HG02610 (cell line): ENCODE data around the gene LY86.

Source experiments
- ATAC-seq: cut with Tn5 transposase; IDR thresholded peaks from one replicate; pipeline ENCODE4 v1.9.1; 2021; ENCODE audit warnings: mild to moderate bottlenecking, moderate library complexity; ENCODE audit not compliant: unreplicated experiment

Gene LY86

DNA sequence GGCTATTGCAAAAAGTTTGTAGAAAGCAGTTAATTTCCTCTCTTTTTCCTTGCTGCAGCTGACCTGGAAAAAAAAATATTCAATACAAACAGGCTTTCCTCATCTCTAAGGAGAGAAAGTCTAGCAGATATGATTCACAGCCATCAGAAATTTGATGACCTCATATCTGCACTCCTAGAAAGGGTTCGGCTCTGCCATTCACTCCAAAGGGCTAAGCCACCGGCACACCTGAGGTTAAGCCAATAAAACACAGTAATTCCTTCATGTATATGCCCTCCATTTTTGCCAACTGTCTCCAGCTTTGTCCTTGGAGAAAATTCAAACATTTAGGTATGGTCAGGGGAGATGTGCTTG lies 18.7 kb upstream of the LY86 start:
- no peak for ATAC-seq

GRCh38 chr6:6570929-6571671 lies 17.4 kb upstream of the LY86 start:
- ATAC-seq, result no peak

DNA sequence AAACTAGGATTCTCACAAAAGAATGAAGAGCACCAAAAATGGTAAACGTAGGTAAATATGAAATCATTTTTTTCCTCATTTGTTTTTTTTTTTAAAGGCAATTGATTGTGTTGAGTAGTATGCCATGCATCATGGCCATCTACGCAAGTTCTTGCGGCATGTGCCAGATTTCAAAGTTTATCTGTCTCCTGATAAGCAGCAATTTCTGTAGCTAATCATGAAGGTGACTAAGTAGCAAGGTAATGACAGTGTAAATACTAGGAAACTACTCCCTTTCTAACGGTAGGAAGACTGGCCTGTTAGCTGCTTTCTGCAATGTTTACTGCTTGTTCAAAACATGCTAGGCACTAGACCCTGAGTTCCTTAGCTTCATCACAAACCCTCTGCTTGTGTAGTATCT lies 13.4 kb upstream of the LY86 start:
- ATAC-seq, result no peak

- no peak for ATAC-seq
Observed at GRCh38 chr6:6577735-6578134, 10.8 kb upstream of the LY86 start.

GRCh38 chr6:6579281-6579680 lies 9.2 kb upstream of the LY86 start:
- no peak for ATAC-seq

GRCh38 chr6:6580225-6580856 lies 8.2 kb upstream of the LY86 start:
- ATAC-seq, result no peak

DNA sequence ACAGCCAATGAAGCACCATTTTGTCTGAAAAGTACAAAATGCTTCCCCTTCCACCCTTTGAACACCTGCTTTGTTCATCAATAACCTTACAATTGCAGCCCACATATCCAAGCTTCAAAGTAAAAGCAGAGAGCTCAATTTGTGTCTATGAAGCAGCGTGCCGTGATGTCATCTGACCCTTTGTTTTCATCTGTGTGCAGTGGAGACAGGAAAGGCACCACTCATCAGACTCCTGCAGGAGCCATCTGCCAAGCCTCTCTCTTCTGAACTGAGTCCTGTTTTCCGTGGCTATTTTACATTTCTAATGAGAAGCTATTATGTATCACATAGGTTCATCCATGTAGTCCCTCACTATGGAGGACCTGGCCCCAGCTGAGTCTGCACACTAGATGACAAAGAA lies 7.5 kb upstream of the LY86 start:
- no peak for ATAC-seq

GRCh38 chr6:6582131-6582530 lies 6.4 kb upstream of the LY86 start:
- no peak for ATAC-seq

DNA sequence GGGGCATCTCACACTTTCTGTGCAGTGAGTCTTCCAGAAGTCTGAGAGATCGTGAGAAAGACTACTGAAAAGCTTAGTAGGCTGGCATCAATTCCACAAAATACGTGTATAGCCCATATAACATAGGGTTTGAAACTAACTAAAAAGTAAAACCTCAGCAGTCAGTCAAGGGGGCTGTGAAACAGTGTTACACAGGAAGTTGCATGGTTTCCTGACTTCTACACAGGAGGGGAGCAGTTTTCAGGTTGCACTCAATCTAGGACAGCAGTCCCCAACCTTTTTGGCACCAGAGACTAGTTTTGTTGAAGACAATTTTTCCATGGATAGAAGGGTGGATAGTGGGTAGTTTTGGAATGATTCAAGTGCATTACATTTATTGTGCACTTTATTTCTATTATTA lies 4.7 kb upstream of the LY86 start:
- no peak for ATAC-seq

DNA sequence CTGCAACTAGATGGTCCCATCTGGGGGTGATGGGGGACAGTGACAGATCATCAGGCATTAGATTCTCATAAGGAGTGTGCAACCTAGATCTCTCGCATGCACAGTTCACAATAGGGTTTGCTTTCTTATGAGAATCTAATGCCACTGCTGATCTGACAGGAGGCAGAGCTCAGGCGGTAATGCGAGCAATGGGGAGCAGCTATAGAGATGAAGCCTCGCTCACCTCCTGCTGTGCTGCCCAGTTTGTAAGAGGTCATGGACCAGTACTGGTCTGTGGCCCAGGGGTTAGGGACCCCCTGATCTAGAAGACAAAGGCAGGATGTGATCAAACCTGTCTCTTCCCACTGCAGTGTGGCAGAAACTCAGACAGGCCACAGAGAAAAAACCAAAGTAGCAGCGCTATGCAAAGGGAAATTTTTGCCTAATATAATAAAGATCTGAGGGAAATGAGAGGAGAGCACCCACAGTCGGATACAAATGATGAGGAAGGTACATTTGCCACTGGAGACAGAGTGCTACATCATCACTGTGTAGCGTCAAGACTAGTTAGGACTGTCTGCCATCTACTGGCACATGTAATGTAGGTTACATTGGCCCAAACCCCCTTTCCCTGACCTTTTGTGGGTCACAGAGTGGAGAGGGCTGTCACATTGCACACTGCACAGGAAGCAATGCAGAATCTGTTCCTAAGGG lies 4.1 kb upstream of the LY86 start:
- no peak for ATAC-seq

GRCh38 chr6:6585003-6585311 lies 3.6 kb upstream of the LY86 start:
- ATAC-seq, result no peak

DNA sequence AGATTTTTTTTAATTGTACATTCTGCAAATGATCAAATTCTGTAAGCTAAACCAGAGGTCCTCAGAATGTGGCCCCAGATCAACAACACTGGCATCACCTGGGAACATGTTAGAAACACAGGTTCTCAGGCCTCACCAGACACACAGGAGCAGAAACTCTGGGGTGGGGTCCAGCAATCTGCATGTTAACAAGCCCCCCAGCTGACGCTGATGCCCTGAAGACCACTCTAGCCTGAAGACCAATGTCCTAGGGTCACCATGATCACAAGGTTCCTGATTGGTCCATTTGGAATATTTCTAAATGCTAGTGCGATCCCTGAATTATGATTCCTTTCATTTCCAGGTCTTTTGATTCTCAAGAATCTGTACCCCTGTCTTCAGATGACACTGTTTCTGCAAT lies 2.4 kb upstream of the LY86 start:
- no peak for ATAC-seq

GRCh38 chr6:6586671-6587526 lies 1.6 kb upstream of the LY86 start:
- ATAC-seq, result peak; percentile 41

- no peak for ATAC-seq
Observed at GRCh38 chr6:6587696-6588063, 840 bp upstream of the LY86 start.

DNA sequence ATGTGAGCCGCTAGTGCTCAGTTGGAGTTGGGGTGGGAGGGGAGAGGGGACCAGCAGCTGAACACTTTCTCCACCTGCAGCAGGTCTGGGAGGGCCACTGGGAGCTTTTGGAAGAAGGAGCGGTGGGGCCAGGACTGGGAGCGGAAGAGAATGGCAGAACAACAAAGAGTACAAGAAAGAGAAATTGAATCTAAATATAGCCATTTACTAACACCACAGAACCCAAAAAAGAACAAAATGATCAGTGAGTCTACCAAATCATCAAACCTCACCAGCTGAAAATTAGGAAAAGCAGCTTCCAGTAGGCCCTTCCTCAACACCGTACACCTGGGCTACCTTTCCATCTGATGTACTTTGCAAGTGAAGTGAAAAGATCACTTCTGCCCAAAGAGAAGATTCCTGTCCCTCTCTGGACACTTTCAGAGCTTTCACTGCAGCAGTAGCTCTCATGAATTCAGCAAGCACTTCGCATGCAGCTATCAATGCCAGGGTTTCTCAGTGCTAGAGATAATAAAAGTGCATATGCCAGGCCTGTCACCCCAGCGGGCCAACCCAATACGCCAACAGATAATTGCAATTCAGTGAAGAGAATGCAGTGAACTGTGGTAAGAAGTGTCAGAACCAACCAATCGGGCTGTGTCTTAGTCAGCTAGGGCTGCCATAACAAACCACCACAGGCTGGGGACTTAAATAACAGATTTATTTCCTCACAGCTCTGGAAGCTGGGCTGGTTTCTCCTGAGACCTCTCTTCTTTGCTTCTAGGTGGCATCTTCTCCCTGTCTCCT lies 597 bp downstream of the LY86 start:
- no peak for ATAC-seq

DNA sequence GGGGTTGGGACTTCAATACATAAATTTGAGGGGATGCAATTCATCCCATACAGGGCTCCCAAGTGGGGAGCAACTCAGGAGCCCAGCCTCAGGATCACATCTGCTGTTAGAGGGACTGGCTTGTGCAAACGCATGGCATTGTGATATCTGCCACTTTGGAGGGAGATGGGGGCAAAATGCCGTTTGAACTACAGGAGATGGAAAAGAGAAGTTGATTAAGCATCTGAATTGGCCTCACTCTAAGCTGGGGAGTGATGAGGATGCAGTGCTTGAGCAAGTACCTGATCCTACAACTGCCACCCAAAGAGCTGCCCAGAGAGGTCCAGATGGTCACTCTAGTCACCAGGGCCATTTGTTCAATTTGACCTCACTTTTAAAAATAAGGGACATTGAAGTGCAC lies 2.0 kb downstream of the LY86 start:
- ATAC-seq, result no peak

DNA sequence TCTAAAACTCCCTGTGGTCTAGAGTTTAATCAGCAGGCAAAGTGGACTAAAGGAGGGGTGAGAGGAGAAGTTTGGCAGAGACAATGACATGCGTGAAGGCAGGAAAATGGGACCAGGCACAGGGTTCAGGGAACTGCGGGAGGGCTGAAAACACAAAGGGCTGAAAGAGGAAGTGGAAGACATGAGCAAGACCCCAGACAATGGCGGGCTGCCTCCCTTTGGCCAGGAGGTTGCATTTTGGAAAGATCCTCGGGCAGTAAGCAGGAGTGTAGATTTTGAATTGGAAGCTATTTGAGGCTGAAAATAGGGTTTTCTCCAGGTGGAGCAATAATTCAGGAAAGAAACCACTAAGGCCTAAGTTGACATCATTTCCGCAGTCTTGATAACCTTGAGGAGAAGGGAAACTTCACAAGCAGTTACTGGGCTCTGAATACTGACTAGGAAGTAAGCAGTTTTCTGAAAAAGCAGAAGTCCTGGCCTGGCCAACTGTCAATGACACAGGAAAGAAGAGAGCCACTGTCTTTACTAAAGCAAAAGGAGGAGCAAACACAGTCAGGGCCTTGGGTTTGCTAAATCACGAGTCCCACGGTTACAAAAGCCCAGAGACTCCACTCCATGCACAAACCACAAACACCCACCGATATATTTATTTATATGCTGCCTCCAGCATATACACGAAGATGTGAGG lies 3.4 kb downstream of the LY86 start:
- ATAC-seq, result no peak

- no peak for ATAC-seq
Observed at GRCh38 chr6:6592826-6593475, 4.4 kb downstream of the LY86 start.

DNA sequence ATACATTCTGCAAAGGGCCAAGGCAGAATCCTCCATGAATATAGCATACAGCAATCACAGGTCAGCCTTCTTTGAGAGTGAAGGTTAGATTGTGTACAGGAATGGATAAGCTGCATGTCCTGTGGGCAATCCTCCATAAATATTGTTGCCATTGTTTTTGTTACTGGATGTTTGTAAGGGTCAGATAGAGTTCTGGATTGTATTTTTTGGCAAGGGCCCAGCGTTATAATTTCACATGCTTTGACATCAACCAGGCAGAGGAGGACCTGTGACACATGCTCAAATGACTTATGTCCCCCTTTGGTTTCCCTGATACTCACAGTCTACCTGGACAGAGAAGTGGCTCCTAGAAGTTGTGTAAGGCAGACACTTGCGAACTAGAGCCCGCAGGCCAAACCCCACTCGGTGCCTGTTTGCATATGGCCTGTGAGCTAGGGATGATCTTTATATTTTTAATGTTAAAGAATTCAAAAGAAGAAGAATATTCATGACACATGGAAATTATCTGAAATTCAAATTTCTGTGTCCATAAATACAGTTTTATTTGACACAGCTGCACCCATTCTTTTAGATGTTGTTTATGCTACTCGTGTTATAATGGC lies 5.4 kb downstream of the LY86 start:
- no peak for ATAC-seq
